ENCODE data around the gene DLG1. TPM values are rescaled to one million over a fixed set of nuclear protein-coding genes. Genes with fewer than 3 reads are reported as not detected.

DLG1 gene
- total RNA-seq, 1 experiment from 2014 or later = 89.8 TPM

DNA sequence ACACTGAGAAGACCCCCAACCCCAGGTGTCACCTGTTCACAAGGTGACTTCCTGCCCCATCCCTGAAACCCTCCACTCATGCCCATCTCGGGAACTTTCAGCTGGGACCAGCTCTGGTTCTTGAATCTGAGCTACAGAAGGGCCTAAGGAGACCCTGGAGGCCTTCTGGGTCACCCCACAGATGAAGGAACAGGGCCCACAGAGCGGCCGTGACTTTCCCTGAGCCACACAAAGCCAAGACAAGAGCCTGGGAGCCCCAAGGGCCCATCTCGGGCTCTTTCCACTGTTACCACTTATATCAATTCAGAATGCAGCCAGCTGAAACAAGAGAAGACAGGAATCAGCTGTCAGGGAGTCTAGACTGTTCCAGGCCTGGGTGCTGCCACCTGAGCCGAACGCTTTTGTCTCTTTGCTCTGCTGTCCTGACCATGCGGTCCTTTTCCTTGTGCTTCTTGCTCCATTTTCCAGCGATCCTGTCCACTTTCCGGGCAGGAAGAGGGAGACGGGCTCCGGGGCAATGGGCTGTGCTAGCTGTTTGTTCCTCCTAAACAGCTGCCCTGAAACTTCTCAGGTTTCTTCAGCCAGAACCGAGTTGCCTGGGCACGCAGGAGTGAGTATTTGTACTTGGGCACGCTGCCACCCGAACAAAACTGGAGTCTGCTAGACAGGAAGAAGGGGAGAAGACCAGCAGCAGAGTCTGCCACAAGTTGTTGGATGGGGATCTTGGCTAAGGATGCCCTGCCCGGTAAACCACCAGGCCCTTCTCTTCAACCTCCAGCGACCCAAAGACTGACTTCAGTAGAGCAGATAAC, 301.8 kb downstream of the DLG1 start:
- no peak overlapping the region for H2AFZ ChIP-seq (ENCODE audit: low read depth, low read length, poor library complexity, severe bottlenecking)
- intact Hi-C loops (cut with micrococcal nuclease) = no loop called here
- RAD21 ChIA-PET (ENCODE audit: low non-redundant PET in 1 of 2, low total read pairs in 2 of 2, uncharacterized antibody in 2 of 2, unreplicated experiment in 2 of 2) = no interaction called here
- no peaks in the 10 kb centered on the region for H3K79me2 ChIP-seq (ENCODE audit: insufficient read depth, low read length)
- POLR2A ChIA-PET = no interaction called here
- CTCF ChIA-PET = no interaction called here
- TF ChIP-seq FOSL1 (IDR thresholded peaks at IDR 0.05; ENCODE audit: low read depth) = no peak
- no peak for TF ChIP-seq ZNF274 (IDR thresholded peaks at IDR 0.05; ENCODE audit: low read depth, low read length)
- TF ChIP-seq POLR2A (IDR thresholded peaks at IDR 0.05; ENCODE audit: borderline replicate concordance, extremely low read depth, insufficient read depth, insufficient read length) = no peak
- TF ChIP-seq ELF1 (IDR thresholded peaks at IDR 0.05; ENCODE audit: borderline replicate concordance, low read depth) = no peak
- TF ChIP-seq EZH2phosphoT487 (IDR thresholded peaks at IDR 0.05; ENCODE audit: borderline replicate concordance) = no peak
- TF ChIP-seq RAD21 (IDR thresholded peaks at IDR 0.05; ENCODE audit: low read depth) = no peak
- no TSS peak for BruUV-seq (replicated peaks)
- no peak for ATAC-seq
- no peak for DNase-seq (ENCODE audit: low read depth, low spot score)
- no peak overlapping the region for H3K27ac ChIP-seq (ENCODE audit: low read depth, low read length)
- no peaks in the 10 kb centered on the region for H3K9me2 ChIP-seq (ENCODE audit: insufficient read depth)
- H3K9ac ChIP-seq (ENCODE audit: low read length) = no peak overlapping the region
- H3K36me3 ChIP-seq (ENCODE audit: control insufficient read depth in 1 of 2, insufficient read depth in 2 of 2, low read length in 2 of 2) = no peaks in the 10 kb centered on the region
- H3K27me3 ChIP-seq (ENCODE audit: insufficient read depth, low read length) = no peaks in the 10 kb centered on the region
- no peaks in the 10 kb centered on the region for H3K9me3 ChIP-seq (ENCODE audit: control insufficient read depth in 1 of 2, insufficient read depth in 1 of 2, low read depth in 1 of 2, low read length in 2 of 2)
- no peak overlapping the region for H3K4me3 ChIP-seq (replicated peaks in 1 of 2; ENCODE audit: low read depth in 1 of 2, low read length in 2 of 2)
- H3K4me1 ChIP-seq (ENCODE audit: control insufficient read depth in 1 of 2, insufficient read depth in 2 of 2, low read length in 2 of 2) = peaks cover 0 to under 1% of the 10 kb centered on the region in 2 experiments; a peak in 1 of 4 replicates
- no peak overlapping the region for H3K4me2 ChIP-seq (ENCODE audit: low read length)
- no peaks in the 10 kb centered on the region for H4K20me1 ChIP-seq (ENCODE audit: insufficient read depth)

DNA sequence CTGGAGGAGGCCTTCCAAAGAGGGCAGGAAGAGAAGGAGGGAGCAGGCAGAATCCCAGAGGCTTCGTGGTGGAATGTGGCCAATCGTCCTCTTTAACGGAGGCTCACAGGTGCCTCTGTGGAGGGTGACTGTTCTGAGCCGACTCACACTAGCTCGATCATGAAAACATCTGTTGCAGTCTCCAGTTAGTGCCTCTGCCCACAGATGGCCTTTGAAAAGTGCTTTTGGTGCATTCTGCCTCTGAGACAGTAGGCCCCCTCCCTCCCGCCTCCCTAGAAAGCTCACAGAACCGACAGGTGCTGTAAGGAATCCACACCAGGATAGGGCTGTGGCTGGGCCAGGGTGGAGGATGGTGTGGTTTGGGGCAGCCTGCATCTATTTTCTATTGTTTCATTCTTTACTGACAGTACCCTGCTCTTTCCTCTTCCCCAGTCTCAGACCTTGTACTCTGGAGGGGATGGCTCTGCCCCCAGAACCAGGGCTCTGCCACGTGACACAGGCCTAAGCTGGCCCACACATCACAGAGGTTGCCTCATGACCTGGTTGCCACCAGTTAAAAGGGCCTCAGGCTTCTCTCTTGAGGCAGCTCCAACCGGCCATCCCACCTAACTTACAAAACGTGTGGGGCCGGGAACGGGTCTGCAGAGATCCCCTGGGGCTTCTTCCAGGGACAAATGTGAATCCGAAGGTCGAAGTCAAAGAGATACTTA, 302.6 kb downstream of the DLG1 start:
- RAD21 ChIA-PET (ENCODE audit: low non-redundant PET in 1 of 2, low total read pairs in 2 of 2, uncharacterized antibody in 2 of 2, unreplicated experiment in 2 of 2) = no interaction called here
- Histone ChIP-seq H3K9me2 (ENCODE audit: insufficient read depth) (no peaks in the 10 kb centered on the region), H3K79me2 (ENCODE audit: insufficient read depth, low read length) (no peaks in the 10 kb centered on the region), H3K9ac (ENCODE audit: low read length) (no peak overlapping the region), H4K20me1 (ENCODE audit: insufficient read depth) (no peaks in the 10 kb centered on the region), H2AFZ (ENCODE audit: low read depth, low read length, poor library complexity, severe bottlenecking) (no peak overlapping the region), H3K36me3 (ENCODE audit: control insufficient read depth in 1 of 2, insufficient read depth in 2 of 2, low read length in 2 of 2) (no peaks in the 10 kb centered on the region), H3K27ac (ENCODE audit: low read depth, low read length) (no peak overlapping the region), H3K27me3 (ENCODE audit: insufficient read depth, low read length) (no peaks in the 10 kb centered on the region), H3K4me1 (ENCODE audit: control insufficient read depth in 1 of 2, insufficient read depth in 2 of 2, low read length in 2 of 2) (no peaks in the 10 kb centered on the region), H3K4me2 (ENCODE audit: low read length) (no peak overlapping the region), H3K4me3 (replicated peaks in 1 of 2; ENCODE audit: low read depth in 1 of 2, low read length in 2 of 2) (no peak overlapping the region), H3K9me3 (ENCODE audit: control insufficient read depth in 1 of 2, insufficient read depth in 1 of 2, low read depth in 1 of 2, low read length in 2 of 2) (no peaks in the 10 kb centered on the region)
- POLR2A ChIA-PET = no interaction called here
- DNase-seq (ENCODE audit: low read depth, low spot score) (no peak), ATAC-seq (no peak)
- intact Hi-C loops (cut with micrococcal nuclease) = no loop called here
- no TSS peak for BruUV-seq (replicated peaks)
- CTCF ChIA-PET = no interaction called here
- TF ChIP-seq RAD21 (IDR thresholded peaks at IDR 0.05; ENCODE audit: low read depth) (no peak), YY1 (IDR thresholded peaks at IDR 0.05; ENCODE audit: extremely low read depth, insufficient replicate concordance, low read depth, low read length) (no peak), SRF (IDR thresholded peaks at IDR 0.05; ENCODE audit: low read depth) (no peak), FOSL1 (IDR thresholded peaks at IDR 0.05; ENCODE audit: low read depth) (no peak), EZH2phosphoT487 (IDR thresholded peaks at IDR 0.05; ENCODE audit: borderline replicate concordance) (no peak), ATF3 (IDR thresholded peaks at IDR 0.05) (no peak), ELF1 (IDR thresholded peaks at IDR 0.05; ENCODE audit: borderline replicate concordance, low read depth) (no peak), CEBPB (IDR thresholded peaks at IDR 0.05; ENCODE audit: low read depth) (no peak), TCF7L2 (IDR thresholded peaks at IDR 0.05; ENCODE audit: borderline replicate concordance, extremely low read depth, insufficient read depth, insufficient read length) (no peak), POLR2AphosphoS5 (IDR thresholded peaks at IDR 0.05; ENCODE audit: low read depth, low read length) (no peak), ZFX (IDR thresholded peaks at IDR 0.05) (no peak), JUND (IDR thresholded peaks at IDR 0.05) (no peak), ZNF274 (IDR thresholded peaks at IDR 0.05; ENCODE audit: low read depth, low read length) (no peak)
- TF ChIP-seq, protein P1, sequence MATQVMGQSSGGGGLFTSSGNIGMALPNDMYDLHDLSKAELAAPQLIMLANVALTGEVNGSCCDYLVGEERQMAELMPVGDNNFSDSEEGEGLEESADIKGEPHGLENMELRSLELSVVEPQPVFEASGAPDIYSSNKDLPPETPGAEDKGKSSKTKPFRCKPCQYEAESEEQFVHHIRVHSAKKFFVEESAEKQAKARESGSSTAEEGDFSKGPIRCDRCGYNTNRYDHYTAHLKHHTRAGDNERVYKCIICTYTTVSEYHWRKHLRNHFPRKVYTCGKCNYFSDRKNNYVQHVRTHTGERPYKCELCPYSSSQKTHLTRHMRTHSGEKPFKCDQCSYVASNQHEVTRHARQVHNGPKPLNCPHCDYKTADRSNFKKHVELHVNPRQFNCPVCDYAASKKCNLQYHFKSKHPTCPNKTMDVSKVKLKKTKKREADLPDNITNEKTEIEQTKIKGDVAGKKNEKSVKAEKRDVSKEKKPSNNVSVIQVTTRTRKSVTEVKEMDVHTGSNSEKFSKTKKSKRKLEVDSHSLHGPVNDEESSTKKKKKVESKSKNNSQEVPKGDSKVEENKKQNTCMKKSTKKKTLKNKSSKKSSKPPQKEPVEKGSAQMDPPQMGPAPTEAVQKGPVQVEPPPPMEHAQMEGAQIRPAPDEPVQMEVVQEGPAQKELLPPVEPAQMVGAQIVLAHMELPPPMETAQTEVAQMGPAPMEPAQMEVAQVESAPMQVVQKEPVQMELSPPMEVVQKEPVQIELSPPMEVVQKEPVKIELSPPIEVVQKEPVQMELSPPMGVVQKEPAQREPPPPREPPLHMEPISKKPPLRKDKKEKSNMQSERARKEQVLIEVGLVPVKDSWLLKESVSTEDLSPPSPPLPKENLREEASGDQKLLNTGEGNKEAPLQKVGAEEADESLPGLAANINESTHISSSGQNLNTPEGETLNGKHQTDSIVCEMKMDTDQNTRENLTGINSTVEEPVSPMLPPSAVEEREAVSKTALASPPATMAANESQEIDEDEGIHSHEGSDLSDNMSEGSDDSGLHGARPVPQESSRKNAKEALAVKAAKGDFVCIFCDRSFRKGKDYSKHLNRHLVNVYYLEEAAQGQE (IDR thresholded peaks at IDR 0.05; ENCODE audit: low read depth) = no peak

Data from HCT116 (cell line).